Measurements from ENCODE around the gene CBX2.

Gene CBX2

DNA sequence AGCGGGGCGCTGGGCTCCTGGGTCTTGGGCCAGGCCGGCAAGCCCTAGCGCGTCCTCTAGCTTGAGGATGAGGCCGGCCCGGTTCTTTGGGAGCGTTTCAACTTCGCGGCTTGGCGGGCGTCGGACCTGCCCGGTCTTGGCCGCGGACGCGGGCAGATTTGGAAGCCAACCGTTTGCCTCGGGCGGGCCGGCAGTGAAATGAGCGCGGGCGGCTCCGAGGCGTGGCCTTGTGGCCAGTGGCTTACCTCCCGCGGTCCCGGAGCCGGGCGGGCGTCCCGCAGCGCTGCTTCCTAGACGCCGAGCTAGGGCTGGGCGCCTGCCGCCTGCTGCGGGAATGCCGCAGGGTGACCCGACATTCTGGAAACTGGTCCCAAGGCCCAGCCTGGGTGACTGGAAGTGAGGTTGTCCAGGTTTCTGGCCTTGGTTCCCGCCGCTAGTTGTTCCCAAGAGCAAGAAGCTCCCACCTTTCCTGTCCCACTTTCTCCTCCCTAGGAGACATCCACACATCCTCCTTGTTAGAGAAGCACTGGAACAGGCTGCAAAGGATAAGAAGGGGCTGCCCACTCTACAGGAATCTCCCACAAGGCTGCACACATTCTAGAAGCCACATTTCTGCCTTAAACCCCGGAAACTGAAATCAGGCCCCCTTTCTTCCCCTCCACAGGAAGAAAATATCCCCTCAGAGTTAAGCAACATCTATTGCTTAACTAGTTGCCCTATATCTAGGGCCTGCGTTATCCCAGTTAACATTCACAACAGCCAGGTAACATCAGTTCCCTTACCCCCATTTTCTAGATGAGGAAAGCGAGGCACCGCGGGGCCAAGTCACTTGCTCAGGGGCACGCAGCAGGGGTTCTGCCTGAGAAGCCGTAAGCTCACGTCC is 23.4 kb downstream of the CBX2 start:
- no peak for DNase-seq

DNA sequence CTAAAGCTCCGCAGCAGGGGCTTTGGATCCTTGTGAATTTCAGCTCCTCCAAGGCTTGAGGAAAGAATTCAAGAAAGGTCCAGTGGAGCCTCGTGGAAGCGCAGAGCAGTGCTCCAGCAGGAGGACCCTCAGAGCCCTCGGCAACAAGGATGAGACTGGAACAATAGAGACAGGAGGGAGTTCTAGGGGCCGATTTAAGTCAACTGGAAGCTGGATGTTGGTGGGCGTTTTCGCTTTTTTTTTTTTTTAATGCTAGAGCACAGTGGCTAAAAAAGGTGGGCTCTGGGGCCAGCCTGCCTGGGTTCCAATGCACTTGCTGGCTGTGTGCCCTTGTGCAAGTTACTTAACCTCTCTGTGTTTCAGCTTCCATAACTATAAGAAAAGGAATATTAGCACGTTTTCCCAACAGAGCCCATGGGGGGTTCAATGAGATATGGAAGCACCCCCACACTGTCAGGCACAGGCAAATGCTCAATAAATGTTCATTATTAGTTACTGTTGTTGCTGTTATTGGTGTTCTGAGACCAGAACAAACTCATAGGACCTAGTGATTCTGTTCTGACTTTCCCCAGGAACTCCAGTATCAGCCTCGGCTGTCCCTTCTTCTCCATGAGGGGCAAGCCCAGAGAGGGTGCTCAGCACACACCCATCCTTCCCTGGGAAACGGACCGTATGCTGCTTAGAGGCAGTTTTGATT is 24.2 kb downstream of the CBX2 start:
- DNase-seq: no peak

DNA sequence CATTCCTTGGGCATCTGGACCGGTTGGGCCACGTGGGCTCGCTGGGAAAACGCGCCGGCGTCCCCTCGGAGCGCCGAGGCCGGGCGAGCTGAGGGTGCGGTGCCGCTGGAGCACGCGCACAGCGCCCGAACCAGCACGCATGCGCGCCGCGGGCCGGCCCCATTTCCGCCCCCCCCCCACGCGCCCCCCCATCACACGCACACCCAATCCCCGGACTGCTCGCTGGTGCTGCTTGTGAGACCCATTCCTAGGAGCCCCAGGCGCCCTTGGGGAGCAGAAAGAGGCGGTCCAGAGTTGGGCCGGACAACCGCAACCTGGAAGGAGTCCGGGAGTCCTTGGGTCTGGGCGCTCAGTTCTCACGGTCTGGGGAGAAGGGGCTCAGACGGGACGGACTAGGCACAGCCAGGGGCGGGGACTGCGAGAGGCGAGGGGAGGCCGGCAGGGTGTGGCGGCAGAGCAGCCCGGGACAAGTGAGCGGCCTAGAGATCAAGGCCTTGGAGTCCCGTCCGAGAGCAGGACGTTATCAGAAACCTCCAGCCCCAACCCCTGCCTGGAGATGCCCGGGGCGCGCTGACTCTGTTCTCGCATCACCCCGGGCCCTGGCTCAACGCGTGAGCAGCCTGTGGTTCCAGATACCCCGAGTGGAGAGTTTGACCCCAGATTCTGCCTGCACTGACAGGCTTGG is 24.9 kb downstream of the CBX2 start:
- DNase-seq: no peak

- no peak for DNase-seq
These were observed 25.6 kb downstream of the CBX2 start for GRCh38 chr17:79803421-79803996.

DNA sequence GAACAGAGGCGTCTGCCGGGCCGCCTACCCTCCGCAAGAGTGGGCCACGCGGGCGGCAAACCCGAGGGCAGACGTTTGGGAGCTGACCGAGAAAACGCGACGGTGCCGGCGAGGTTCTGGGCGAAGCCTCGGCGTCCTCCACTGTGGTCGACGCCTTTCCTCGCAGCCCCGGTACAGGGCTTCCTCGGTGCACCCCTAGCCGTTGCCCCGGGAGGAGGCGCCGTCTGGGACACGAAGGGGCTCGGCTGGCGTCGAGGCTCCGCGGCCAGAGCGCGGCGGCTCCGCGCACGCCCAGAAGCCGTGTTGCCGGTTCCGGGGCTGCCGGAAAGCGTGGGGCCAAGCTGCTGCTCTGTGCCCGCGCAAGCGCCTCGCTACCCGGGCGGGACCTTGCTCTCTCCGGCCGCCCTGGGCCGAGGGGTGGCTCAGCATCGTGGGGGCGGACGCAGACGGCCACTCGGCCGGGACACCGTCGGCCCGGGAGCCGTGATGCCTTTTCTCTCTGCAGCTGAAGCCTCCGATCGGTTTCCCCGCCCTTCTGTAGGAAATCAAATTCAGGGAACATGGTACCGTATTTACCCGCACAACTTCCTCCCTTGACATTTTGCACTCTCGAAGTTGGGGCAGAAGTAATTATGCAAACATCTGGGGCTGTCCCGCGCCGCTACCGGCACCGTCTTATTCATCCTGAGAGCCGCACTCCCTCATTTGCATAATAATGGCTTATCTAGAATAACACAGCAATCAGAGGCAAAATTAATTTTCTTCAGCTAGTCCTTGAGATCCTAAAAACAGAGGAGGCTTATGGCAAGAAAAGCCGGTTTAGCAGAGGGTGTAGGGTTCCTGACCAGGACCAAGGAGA is 26.3 kb downstream of the CBX2 start:
- no peak for DNase-seq

DNA sequence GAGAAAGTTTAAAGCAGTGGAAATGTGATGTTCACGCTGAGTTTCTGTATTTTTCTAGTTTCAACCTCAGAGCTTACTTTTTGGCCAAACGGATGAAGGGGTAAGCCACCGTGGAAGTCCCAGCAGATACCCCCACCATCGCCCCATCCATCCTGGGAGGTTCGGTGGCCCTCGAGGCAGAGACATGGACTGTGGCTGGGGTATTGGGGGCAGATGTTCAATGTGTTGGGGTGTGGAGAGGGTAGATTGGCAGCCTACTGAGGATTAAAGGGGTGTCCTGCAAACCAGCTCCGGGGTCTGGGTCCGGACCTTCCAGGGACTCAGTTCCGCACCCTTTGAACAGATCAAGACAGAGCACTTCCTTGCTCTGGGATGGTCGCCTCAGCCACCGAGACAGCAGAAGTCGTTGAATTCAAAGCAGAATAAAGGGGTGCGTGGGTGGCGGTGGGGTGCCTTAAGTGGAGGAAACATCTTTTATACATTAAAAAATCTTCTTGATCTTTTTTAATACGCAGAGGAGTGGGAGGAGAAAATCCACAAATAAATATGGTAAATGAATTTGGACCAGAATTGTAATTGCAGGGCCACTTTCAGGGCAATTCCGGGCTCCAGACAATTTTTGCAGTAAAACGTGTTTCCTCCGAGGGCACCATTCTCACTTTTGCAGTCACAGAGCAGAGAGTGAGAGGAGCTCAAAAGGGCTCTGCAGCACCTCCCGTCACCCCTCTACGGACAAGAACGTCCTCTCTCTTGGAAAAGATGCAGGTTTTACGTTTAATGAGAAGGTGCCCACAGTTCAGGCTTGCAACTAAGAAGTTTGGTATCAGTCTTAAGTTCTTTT is 27.1 kb downstream of the CBX2 start:
- DNase-seq: no peak

DNA sequence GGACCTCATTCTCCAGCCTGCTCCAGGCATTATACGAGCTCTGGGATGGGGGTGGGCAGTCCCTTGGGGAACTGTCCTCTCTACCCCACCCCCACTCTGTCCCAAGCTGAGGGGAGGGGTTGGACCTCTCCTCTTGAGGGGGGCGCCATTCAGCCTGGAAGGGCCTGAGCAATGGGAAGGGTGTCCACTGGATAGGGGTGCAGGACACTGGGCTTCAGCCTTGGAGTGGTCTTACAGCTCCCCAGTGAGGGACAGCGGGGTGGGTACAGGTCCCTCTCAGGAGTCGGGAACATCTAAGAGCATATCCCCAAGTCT is 28.5 kb downstream of the CBX2 start:
- no peak for DNase-seq

DNA sequence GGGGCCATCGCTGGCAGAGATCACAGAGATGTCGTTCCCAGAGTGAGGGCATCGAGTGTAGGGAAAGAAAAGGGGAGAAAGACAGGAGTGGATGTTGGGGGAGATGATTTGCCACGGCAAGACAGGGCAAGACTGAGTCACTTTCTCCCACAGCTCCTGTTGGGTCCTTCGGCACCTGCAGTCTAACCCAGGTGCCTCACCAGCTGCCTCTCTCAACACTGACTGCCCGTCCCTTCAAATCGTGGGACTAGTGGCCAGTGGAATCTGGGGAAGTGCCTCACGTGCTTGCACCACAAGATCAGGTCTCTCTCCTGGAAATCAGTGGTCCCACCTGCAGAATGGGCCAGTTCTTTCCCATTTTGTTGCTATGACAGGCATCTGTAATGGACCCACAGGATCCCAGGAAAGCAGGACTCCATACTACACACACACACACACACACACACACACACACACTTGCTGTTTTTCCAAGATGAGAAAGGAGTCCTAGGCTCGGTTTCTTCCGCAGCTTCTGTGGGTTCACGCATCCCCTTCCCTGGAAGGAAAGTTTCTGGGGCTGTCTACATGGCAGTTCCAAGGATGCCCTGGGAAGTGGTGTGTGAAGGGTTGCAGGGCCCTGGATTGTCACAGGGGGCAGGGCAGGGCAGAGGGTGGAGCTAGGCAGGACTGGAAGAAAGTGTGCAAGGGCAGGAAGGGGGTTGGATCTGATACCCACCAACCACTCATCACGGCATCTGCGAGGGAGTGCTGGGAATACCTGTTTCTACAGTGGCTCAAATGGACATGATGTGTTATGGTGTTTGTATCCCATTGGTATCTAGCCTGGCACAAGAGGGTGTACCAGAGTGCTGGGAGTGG is 29.1 kb downstream of the CBX2 start:
- DNase-seq: no peak

- no peak for DNase-seq
These were observed 31.0 kb downstream of the CBX2 start for GRCh38 chr17:79808763-79809529.

- DNase-seq: no peak
These were observed 31.7 kb downstream of the CBX2 start for GRCh38 chr17:79809530-79810129.

GRCh38 chr17:79810130-79811010 is 32.4 kb downstream of the CBX2 start:
- peak; percentile 57 for DNase-seq

DNA sequence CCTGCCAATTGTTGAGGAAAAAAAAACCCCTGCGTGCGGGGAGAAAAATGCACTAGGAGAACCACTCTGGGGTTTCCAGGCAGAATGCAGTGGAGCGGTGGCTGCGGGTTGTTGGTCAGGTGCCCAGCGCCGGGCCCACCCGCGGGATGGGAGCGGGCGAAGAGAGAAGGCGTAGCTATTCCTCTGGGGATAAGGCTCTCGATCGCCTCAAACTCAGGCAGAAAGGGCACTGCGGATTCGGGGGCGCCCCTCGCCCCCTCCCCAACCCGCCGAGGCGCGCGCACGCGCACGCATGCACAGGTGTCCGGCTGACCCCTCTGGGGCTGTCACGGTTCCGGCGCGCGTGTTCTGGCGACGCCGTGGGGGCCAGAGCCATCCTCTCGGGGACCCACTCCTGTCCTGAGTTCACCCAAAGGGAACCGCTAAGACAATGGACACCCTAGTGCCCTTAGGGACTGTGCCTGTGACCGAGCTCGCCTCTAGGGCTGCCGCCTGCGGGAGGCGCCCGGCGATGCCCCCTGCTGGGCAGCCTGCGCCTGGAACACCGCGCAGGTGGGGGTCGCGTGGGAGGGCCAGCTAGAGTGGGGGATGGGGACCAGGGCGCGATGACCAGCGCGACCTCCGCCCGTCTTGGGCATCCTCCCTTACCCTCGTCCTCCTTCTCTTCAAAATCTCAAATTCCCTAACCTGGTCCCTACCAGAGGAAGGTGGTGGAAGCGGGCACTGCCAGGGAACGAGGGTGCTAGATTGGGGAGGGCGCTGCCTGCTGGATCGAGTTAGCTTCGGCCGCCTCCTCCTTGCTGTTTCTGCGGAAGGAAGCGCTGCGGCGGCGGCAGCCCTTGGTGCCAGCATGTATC is 33.3 kb downstream of the CBX2 start:
- DNase-seq: no peak

DNA sequence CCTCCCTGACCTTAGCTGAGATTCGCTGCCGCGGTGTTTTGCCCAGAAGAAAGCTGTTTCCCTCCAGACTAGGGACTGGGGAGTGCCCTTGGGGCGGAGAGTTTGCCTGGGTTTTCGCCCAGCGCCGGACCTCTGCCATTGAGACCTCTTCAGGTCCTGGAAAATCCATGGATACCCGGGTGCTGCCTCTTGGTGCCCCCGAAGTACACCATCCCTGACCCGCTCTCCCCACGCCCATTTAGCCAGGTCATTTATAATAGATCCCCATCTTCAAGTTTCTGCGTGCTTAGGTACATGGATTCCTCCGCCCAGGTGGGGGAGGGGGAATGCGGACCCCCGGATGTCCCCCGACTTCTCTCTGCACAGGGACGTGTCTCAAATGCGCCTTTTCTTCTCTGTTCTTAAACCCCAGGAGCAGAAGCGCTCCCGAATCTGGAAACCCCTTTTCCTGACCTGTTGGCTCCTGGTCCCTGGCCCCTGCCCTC is 34.0 kb downstream of the CBX2 start:
- DNase-seq: no peak

GRCh38 chr17:79812353-79813258 is 34.7 kb downstream of the CBX2 start:
- no peak for DNase-seq

DNA sequence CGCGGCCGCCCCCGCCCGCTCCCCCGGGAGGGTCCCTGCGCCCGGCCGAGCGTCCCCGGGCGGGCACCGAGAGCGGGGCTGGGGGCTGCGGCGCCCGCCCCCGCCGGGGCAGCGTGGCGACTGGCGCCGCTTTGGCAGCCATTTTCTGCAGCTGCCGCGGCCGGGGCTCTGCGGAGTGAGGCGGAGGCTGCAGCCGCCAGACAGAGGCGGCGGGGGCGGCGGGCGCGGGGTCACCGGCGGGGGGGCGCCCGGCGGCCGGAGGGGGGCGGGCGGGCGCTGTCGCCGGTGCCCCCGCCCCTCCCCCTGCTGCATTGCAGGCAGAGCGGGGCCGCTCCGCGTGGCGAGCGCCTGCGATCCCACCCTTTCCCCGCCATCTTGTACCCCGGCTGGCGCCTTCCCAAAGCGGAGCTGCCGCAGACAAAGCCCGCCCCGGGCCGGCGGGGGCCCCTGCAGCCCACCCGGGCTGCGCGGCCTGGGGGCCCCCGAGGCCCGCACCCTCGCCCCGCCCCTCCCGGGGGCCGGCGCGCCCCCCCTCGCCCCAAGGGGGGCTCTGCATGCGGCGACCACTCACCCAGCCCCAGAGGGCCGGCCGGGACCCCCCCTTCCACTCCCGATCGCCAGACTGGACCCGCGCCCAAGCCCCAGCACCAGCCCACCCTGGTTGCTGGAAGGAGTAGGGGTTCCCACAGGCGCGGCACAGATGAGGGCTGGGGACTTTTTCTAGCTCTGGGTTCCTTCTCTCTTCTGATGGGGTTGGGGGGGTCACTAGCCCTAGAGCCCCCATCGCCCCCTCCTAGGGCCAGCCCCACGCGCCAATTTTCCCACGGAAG is 35.6 kb downstream of the CBX2 start:
- no peak for DNase-seq

All from NCI-H226 (cell line).